SU-DHL-6 (cell line): ENCODE results near the gene LCN10.

Experiments used
- CTCF ChIP-seq: fragments of 200-600 bp; sonication (generic); IDR thresholded peaks from one replicate; pipeline ENCODE4 v1.5.1; 2017; ENCODE audit warnings: antibody characterized with exemption, mild to moderate bottlenecking, low read length, moderate library complexity; ENCODE audit not compliant: insufficient read depth, poor library complexity, severe bottlenecking
- EZH2phosphoT487 ChIP-seq: fragments of 200-600 bp; sonication (generic), shearing (Covaris generic); conservative IDR thresholded peaks from 2 replicates; pipeline ENCODE4 v1.6.1; 2018; ENCODE audit warnings: mild to moderate bottlenecking, antibody characterized with exemption, low read length, moderate library complexity, mixed read lengths

- TF ChIP-seq CTCF: no peak
- TF ChIP-seq EZH2phosphoT487: no peak
Measured at GRCh38 chr9:136747161-136748060, 4.7 kb upstream of the LCN10 start.
